Left ventricle myocardium inferior (tissue), 1 donor: ENCODE data around the gene COX4I1. TPM values are rescaled to one million over a fixed set of nuclear protein-coding genes. Genes with fewer than 3 reads are reported as not detected.

Experiments used
- DNase-seq: peaks from one replicate; pipeline ENCODE4 v3.0.0-alpha.2; 2020
- H3K27ac ChIP-seq: fragments of 200-600 bp; replicated peaks from 2 replicates; pipeline ENCODE4 v1.8.0; 2021
- H3K27me3 ChIP-seq: fragments of 200-600 bp; 2 replicates; pipeline ENCODE4 v1.8.0; 2021; ENCODE audit warnings: low read depth
- H3K36me3 ChIP-seq: fragments of 200-600 bp; 2 replicates; pipeline ENCODE4 v1.8.0; 2021
- H3K4me1 ChIP-seq: fragments of 200-600 bp; 2 replicates; pipeline ENCODE4 v1.8.0; 2021
- H3K4me3 ChIP-seq: fragments of 200-600 bp; 2 replicates; pipeline ENCODE4 v1.8.0; 2021; ENCODE audit warnings: mild to moderate bottlenecking, moderate library complexity
- H3K9me3 ChIP-seq: fragments of 200-600 bp; replicated peaks from 2 replicates; pipeline ENCODE4 v1.8.0; 2021
- CTCF ChIP-seq: fragments of 200-600 bp; IDR thresholded peaks from 2 replicates; pipeline ENCODE4 v1.8.0; 2021; ENCODE audit warnings: antibody characterized with exemption, mild to moderate bottlenecking, borderline replicate concordance
- intact Hi-C: fragments of 100-400 bp; cut with micrococcal nuclease; formaldehyde crosslinking; loops from one replicate; pipeline ENCODE4 v1.11.0; 2022
- long read RNA-seq: library from polyadenylated mRNA; unstranded; transcript quantifications from one replicate; pipeline ENCODE4 v2.0.0, GENCODE V29; 2021
- total RNA-seq: library from RNA; stranded (reverse); fragmentation: NEBNext Ultra II Directional; extraction: Animal tissue kit (Norgen Biotek cat#: 25700); gene quantifications from one replicate; pipeline ENCODE4 v1.2.1, GENCODE V29; 2021
- donor health status: DM: no; HTN: yes; CAD: no; lungs with severe emphysema.

The COX4I1 gene
- 1,881 TPM for total RNA-seq
- long read RNA-seq, transcript COX4I1-201 (5 exons, 708 nt), result major isoform, 1,332 of 1,500 reads
- long read RNA-seq, transcript COX4I1-202 (5 exons, 716 nt), result minor isoform, 11 of 1,500 reads
- long read RNA-seq, transcript COX4I1-215 (3 exons, 2,271 nt), result minor isoform, 26 of 1,500 reads
- long read RNA-seq, transcript COX4I1-217 (1 exons, 3,946 nt), result minor isoform, 15 of 1,500 reads
- long read RNA-seq, partial matches to known transcripts, result 84 of 1,500 reads
- long read RNA-seq, other reads (novel, unspliced or antisense), result 13 of 1,500 reads

- H3K4me1 ChIP-seq, result peaks cover 71% of the 10 kb centered on the region
- peak within 1 kb of the TSS; percentile 98 for H3K27ac ChIP-seq
- no peaks in the 10 kb centered on the region for H3K9me3 ChIP-seq
- DNase-seq, result peak; percentile 97
- intact Hi-C loops, result no loop called here
- no peak for TF ChIP-seq CTCF
- H3K4me3 ChIP-seq, result peak within 1 kb of the TSS; percentile 80
- peaks cover 57% of the 10 kb centered on the region for H3K36me3 ChIP-seq
- no peaks in the 10 kb centered on the region for H3K27me3 ChIP-seq
Measured at GRCh38 chr16:85799497-85800320, at the start of gene COX4I1, which contains the start of gene EMC8. COX4I1 (plus strand) TSS chr16:85799695; CDS start chr16:85801206, 1,511 bp downstream. EMC8 (minus strand) TSS chr16:85799544; CDS start chr16:85799295, 249 bp downstream.

- peaks cover 3% of the 10 kb centered on the region for H3K27me3 ChIP-seq
- peaks cover 38% of the 10 kb centered on the region for H3K4me1 ChIP-seq
- no peaks in the 10 kb centered on the region for H3K9me3 ChIP-seq
- no peaks in the 10 kb centered on the region for H3K36me3 ChIP-seq
- intact Hi-C loops, result no loop called here
- H3K4me3 ChIP-seq, result peak overlapping the region; percentile 77
- no peak for DNase-seq
- TF ChIP-seq CTCF, result no peak
- no peak overlapping the region for H3K27ac ChIP-seq
Measured at GRCh38 chr16:85749771-85750145, 49.7 kb upstream of the COX4I1 start.

GRCh38 chr16:85750146-85750826 lies 49.2 kb upstream of the COX4I1 start:
- Histone ChIP-seq H3K27me3 (peaks cover 3% of the 10 kb centered on the region), H3K27ac (no peak overlapping the region), H3K36me3 (no peaks in the 10 kb centered on the region), H3K9me3 (no peaks in the 10 kb centered on the region), H3K4me1 (peaks cover 38% of the 10 kb centered on the region), H3K4me3 (peak overlapping the region; percentile 77)
- peak; percentile 27 for DNase-seq
- intact Hi-C loops, result no loop called here
- TF ChIP-seq CTCF, result peak; percentile 14

GRCh38 chr16:85750827-85751697 lies 48.4 kb upstream of the COX4I1 start, which contains the start of gene C16orf74:
C16orf74 (minus strand) TSS chr16:85751096; CDS start chr16:85735217, 15,879 bp downstream.
- no peak within 1 kb of the TSS for H3K27ac ChIP-seq
- TF ChIP-seq CTCF, result peak; percentile 10
- peak; percentile 46 for DNase-seq

More at GRCh38 chr16:85750827-85751697, 48.4 kb upstream of the COX4I1 start, which contains the start of gene C16orf74:
- no peaks in the 10 kb centered on the region for H3K36me3 ChIP-seq
- H3K9me3 ChIP-seq, result no peaks in the 10 kb centered on the region
- peaks cover 38% of the 10 kb centered on the region for H3K4me1 ChIP-seq
- peaks cover 3% of the 10 kb centered on the region for H3K27me3 ChIP-seq
- H3K4me3 ChIP-seq, result peak within 1 kb of the TSS; percentile 77
- intact Hi-C loops, result no loop called here
